HTR-8/SVneo (cell line): ENCODE data around the gene FHIT.
"Not testable (repeated sequence)": the region's sequence is repeated elsewhere in the genome, so short reads cannot be mapped to it uniquely, and the experiment has no call there.

Source experiments
- DNase-seq: peaks from one replicate; pipeline ENCODE4 v3.0.0; 2011; ENCODE audit warnings: low spot score, mixed read lengths; ENCODE audit not compliant: insufficient read length
- FAIRE-seq: peaks from 2 replicates; lab custom pipeline; 2011; peaks lifted over from hg19 to GRCh38; lab: Jason Lieb, UNC

Gene FHIT

DNA sequence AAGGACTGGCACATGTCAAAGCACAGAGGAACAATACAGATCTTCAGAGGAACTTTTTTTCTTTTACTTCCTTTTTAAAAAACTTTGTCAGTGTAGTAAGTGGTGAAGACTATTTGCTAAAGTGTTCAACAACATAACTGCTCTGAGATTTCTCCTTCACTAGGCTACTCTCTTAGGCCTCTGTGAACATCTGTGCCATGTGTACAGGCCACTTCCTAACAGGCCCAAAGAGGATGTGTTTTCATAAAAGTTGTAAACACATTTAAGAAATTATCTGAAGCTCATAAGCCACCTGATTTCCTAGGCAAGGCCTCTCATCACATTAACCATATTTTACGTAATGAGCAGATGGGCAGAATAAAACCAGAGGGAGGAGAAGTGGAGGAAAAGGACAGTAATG lies 235.4 kb downstream of the FHIT start:
- no peak for DNase-seq
- FAIRE-seq, result no peak

DNA sequence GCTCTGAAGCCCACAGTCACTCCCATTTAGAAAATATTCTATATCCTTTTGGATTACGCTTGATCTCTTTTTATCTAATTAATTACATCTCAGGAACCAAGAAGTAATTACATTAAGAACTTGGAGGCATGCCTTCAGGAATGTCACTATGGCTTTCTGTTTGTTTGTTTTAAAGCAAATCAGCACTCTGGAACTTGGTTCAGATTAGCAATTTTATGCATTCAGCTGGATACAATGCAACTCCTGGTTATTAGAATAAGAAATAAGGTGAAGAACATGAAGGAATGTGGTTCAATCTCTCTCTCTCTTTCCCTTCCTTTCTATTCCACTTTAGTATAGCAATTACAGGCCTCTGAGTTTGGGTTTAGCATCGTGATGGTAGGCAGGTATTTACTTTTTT lies 235.8 kb downstream of the FHIT start:
- FAIRE-seq, result no peak

DNA sequence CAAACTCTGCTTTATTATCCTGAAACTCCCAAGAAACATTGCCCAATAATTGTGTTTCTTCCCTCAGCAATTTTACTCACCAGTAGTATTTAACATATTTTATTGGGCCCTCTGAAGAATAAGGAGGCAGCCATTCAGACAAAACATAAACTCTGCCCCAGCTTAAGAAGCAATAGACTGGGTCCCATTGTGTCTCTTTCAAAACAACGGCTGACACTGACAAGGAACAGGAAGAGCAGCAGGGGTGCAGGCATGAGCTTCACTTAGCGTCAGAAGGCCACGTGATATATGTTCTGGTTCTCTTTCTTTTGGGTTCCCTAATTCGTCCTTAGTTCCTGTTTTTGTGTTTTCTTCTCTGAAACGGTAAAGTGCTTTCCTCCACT lies 242.3 kb downstream of the FHIT start:
- DNase-seq (no peak), FAIRE-seq (no peak)

More for the DNA sequence above, 235.8 kb downstream of the FHIT start:
- no peak for DNase-seq

DNA sequence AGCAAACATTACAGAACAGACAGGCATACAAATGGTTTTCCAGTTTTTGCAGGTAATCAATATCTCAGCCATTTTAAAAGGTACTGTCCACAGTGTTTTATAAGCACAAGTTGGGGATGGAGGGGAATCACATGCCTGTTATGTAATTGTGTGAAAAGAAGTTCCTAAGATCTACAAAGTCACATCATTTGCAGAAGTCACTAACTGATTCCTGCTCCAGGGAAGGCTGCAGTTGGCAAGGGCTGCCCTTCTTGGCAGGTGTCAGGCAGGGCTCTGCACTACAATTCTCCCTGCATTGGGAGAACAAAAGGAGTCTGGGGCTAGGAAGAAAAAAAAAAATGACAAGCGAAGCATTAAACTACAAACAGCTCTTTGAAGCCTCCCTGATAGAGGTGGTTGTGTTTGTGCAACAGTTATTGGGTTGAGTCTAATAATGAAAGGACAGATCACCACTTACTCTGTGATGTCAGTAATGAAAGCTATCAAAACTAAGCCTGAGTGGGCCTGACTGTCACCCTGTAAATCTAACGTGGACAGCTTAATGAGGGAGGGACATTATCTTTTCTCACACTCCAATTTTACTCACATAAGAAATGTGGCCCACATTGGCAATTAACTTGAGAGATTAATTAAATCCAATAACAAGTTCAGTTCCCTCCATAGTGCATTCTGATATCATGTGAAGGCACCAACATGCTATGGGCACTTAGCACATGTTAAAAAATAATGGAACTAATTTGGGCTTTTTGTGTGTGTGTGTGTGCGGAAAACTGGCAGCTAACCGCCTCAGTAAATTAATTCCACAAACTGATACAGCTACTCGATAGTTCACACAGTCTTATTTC lies 242.9 kb downstream of the FHIT start:
- DNase-seq (no peak), FAIRE-seq (no peak)

DNA sequence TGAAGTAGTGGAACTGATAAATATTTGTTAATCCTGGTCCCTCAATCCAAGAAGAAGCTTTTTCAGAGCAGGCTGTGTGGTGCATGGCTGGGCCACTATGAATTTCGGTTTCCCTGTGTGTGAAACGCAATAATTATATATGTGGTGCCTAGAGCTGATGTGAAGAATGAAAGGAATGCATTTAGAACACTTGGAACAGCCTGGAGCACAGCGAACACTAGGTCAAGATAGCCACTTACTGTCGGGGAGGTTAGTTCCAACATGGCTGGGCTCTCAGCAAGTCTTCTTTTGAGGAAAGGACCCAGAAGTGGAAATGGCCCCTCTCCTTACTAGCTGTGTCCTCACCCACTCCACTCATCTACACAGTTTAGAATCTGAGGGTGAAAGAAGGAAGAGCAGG lies 245.7 kb downstream of the FHIT start:
- DNase-seq (no peak), FAIRE-seq (no peak)

DNA sequence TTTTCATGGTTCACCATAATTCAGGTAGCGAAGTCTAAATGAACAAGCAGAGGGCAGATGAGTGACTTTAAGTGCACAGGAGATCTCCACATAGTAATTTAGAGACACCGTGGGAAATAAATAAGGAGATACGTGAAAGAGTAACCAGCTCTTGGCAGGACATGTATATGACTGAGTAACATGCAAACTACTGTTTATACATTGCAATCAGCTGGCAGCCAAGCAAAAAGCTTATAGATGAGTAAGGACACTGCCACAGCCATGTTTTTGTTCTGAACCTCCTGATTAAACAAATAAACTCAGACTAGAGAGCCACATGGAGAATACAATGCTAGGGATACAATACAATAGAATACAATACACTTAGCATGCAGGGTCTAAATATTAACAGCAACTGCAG lies 252.4 kb downstream of the FHIT start:
- no peak for FAIRE-seq

DNA sequence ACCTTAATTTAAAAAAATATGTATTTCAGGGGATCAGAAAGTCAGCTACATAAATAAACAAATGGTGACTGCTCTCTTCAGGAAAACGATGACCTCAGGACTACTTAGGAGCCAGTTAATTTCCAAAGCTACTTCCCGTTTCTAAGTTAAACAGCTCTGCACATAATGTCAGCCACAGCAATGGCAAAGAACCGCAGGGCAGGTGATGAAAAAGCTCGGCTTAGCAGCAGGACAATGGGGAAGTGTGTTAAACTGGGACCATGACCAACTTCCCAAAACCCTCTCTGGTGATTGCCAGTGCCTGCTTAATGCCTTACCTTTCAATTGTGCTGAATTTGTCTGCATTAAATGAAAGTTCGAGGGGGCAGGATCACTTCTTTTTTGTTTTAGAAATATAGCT lies 258.9 kb downstream of the FHIT start:
- DNase-seq (no peak), FAIRE-seq (no peak)

More for the DNA sequence above, 252.4 kb downstream of the FHIT start:
- DNase-seq, result no peak

DNA sequence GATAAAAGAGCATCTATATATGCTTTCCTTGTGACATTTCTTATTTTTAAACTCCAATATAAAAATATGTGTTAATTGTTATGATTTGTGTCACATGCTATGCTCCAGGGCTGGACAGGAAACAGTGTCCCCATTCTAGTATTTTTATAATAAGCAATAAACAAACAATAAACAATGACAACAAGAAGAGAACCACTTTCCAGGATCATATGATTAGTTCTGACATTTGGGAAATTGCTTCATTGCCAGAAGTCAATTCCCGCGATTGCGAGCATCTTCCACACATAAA lies 260.9 kb downstream of the FHIT start:
- FAIRE-seq, result no peak
- no peak for DNase-seq

DNA sequence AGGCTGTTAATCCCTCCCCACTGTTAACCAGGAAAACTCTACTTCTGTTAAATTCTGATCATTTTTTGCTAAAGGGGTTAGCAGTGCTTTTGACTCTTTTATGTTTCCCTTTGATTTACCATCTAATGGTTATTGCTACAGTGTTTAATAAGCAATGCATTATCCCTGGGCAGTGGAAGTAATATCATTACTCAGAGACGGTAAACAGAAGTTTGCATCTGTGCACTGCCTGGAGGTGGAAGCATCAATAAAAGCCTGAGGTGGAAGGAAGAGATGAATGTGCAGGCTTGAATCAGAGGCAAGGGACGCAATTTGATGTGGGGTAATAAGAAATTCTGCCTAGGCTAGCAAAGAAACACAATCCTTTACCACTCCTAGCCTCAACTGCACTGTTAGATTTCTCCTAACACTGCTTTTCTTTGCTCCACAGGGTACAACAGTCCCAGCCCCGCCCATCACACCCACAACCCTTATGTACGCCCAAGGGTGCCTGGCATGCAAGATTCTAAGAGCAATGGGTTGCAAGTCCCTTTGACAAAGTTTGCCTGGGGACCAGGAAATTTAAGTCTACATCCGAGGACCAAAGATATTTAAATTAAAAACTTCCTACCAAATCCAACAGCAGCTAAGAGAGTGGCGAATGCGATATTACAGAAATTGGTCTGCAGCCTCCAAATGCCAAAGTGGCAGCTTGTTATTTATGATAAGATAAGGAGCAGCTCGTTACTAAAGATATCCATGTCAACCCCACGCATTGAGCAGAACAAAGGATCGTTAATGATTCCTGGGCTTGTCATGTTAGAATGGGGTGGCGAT lies 261.4 kb downstream of the FHIT start:
- no peak for DNase-seq
- FAIRE-seq, result no peak

DNA sequence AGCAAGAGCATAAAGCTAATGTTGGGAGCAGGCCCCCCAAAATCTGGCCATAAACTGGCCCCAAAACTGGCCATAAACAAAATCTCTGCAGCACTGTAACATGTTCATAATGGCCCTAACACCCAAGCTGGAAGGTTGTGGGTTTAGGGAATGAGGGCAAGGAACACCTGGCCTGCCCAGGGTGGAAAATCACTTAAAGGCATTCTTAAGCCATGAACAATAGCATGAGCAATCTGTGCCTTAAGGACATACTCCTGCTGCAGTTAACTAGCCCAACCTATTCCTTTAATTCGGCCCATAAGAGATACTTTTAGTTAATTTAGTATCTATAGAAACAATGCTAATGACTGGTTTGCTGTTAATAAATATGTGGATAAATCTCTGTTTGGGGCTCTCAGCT lies 264.1 kb downstream of the FHIT start:
- not testable (repeated sequence) for FAIRE-seq, DNase-seq

DNA sequence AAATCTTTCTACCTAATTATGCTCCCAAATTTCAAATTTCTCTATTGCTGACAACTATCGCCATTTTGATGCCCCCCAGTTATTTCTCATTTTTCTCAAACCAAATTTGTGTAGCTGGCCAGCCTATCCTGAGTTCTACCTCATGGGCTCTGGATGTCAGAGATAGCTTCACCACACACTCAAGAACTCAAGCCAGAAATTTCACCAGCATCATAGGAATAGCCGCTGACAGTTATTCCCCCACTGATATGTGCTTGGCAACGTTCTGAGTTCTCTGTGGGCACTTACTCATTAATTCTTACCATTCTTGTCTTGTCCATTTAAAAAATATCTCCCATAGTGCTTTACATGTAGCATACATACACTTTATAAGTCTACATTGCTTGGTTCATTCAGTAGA lies 264.7 kb downstream of the FHIT start:
- DNase-seq, result no peak
- no peak for FAIRE-seq

DNA sequence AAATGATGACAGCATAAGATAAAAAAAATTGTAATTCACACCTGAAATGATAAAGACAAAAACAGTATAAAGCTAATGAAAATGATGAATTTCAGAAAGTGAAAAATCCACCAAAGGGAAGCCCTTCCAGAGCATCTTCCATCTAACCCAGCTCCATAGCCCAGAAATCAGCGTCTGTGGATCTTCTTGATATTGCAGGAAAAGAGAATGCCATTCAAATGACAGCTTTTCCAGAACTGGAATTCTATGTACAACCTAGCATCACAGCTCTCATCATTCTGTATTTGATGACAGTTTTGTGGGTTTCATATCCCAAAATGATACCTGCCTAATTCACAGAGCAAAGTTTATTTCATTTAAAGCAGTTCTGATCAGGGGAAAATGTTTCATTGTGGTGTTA lies 267.3 kb downstream of the FHIT start:
- FAIRE-seq (no peak), DNase-seq (no peak)

DNA sequence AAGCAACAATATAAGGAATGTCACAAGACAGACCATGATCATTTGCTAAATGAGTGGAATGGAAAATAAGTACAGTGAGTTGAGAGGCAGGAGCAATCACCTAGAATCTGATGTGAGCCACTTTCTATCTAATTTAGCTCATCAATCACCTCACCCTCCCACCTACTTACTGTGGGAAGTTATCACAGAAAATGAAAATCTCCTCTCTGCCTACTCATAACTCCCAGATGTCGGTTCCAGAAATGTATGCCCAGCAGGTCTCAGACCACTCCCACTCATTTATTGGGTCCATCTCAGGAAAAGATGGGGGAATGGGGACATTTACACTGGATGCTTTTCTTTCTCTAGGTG lies 270.9 kb downstream of the FHIT start:
- DNase-seq, result no peak
- FAIRE-seq, result no peak

DNA sequence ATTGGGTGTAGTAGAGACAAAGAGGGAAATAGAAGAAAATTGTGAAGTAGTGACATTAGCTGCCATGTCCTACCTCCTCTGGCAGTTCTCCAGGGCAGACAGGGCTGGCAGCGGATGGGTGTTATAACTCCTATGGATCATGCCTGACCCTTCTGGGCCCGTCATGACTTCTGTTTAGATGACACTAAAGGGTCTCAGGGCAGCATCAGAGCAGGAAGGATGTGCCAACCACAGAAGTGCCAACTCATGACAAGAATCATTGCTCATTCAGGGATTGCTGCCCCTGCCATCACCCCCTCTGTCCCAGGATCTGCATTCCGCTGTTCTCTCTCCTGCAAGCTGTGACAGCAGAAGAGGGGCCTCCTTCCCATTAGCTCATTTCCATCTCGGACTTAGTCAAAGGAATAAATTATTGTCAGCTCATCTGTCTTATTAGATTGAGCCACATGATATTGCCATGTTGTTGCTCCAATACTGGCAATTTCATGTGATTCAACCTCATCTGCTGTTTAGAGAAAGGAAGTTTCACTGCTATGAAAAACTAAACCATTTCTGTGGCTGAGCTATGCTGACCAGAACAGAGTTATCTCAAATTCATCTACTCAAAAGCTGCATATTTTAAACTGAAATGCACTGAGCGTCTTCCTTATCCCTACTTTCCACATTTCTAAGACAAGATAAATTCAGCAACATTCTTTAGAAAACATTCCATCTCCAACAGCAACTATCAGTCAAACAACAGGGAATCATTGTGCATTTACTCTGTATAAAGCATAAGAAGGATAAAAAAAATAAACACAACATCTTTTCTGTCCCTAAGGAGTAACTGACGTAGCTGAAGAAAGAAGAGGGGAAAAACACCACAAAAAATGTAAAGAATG lies 271.6 kb downstream of the FHIT start:
- no peak for FAIRE-seq
- no peak for DNase-seq

DNA sequence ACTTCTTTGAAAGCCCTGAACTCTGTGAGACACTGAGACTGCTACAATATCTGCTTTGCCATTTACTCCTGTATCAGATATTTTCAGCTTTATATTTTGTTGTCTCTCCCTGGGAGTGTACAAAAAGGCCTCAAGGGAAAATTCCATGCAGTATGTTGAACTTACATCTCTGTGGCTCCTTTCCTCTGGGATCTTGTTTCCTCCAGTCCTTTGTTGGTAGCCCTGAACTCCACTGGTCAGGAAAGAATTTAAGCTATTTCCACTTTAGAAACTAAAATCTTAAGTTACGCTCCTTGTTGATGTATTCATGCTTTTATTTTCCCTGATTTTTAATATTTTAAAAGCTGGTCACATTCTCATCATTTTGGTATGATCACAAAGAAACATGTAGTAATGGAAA lies 277.9 kb downstream of the FHIT start:
- FAIRE-seq (no peak), DNase-seq (no peak)

DNA sequence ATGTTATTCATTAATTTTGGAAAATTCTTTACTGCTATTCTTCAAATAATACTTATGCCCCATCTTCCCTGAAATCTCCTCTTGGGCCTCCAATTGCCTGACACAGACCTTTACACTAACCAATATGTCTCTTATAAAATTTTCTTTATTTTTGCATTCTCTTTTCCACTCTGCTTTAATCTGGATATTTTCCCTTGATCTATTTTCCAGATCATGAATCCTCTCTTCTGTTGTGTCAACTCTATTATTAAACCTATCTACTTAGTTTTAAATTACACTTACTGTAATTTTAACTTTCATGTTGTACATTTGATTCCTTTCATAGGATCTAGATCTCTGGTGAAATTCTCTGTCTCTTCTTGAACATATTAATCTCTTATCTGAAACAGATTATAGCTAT lies 278.7 kb downstream of the FHIT start:
- no peak for FAIRE-seq
- DNase-seq, result no peak

DNA sequence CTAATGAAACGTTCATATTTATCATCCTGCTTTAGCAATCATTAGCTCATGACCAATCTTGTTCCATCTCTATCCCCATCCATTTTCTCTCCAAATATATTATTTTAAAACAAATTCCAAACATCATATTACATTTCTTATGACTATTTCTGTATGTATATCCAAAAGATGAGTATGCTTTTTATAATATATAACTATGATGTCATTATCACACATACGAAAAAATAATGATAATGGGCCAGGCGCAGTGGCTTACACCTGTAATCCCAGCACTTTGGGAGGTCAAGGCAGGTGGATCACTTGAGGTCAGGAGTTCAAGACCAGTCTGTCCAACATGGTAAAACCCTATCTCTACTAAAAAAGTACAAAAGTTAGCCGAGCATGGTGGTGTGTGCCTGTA lies 280.4 kb downstream of the FHIT start:
- DNase-seq, result no peak
- no peak for FAIRE-seq

DNA sequence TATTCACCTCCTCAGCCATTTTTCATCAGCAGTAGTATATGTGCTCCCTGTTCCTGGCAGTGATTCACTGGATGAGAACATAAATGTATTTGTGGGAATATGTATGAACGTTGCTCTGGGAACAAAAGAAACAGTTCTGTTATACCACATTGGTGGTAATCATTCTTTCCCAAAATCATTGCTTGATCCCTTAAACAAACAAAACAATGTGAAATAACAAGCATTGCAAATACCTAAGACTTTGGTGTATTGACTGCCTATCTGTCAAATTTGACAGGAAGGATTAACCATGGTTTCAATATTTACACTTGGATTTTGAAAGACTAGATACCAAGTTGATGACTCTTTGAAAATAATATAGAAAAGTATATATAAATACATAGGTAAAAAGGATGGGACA lies 284.1 kb downstream of the FHIT start:
- no peak for DNase-seq
- no peak for FAIRE-seq

DNA sequence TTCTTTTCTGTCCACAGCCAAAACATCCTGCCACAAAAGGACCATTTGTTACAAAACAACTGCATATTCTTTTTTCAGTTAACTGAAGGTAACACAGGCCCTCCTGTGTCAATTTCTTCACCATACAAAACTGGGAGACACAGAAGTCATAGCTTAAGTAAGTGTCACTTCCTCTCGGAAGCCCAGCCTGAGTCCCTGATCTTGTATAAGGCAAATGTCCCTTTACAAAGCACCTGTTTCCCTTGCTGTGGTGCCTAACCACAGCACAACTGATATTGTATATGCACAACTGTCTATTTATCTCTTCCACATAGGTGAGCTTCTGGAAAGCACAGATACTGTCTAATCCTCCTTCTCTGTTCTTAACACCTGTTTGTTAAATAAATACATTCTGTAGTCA lies 293.7 kb downstream of the FHIT start:
- FAIRE-seq, result no peak
- DNase-seq, result no peak

DNA sequence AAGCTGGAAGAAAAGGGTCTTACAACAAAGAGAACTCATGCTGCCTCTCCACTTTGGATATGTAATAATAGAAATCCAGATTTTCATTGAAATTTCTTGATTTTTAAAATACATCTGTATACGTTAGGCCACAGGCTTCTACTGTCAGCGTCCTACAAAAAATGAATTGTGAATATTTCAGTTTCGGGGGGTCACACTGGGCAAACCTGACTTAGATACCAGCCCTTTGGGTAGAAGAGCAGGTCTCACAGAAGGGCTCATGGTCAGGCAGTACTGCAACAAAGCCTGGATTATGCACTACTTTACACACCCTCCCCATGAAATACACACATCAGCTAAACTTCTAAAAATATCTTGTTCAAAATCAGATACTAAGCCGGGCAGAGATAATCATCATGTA lies 294.5 kb downstream of the FHIT start:
- FAIRE-seq, result no peak

DNA sequence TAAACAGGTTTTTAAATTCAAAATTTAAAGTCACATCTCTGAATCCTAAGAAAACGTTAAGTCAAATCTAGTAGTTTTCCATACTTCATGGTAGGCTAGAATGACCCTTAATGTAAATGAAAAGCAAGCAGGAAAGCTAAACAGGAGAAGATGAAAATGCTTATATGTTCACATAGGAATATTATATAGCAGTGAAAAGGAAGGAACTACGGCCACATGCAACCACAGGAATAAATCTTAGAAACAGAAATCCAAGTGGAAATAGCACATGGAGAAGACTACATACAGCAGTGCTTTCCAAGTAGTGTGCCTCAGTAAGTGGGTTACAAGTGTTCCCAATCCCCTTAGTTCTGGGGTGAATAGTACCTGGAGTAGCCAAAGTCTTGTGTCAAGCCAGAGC lies 296.2 kb downstream of the FHIT start:
- FAIRE-seq, result no peak
- DNase-seq, result no peak

More for the DNA sequence above, 294.5 kb downstream of the FHIT start:
- DNase-seq, result no peak
